Measurements from ENCODE around the gene FXR2. TPM values are rescaled to one million over a fixed set of nuclear protein-coding genes. Genes with fewer than 3 reads are reported as not detected.

The FXR2 gene
- total and polyA plus RNA-seq, 9 of the 15 experiments (the other 6 are each of a cell fraction or from before 2014, with no cell fraction given): 2.0 to 49.3 (median 24.5) TPM

DNA sequence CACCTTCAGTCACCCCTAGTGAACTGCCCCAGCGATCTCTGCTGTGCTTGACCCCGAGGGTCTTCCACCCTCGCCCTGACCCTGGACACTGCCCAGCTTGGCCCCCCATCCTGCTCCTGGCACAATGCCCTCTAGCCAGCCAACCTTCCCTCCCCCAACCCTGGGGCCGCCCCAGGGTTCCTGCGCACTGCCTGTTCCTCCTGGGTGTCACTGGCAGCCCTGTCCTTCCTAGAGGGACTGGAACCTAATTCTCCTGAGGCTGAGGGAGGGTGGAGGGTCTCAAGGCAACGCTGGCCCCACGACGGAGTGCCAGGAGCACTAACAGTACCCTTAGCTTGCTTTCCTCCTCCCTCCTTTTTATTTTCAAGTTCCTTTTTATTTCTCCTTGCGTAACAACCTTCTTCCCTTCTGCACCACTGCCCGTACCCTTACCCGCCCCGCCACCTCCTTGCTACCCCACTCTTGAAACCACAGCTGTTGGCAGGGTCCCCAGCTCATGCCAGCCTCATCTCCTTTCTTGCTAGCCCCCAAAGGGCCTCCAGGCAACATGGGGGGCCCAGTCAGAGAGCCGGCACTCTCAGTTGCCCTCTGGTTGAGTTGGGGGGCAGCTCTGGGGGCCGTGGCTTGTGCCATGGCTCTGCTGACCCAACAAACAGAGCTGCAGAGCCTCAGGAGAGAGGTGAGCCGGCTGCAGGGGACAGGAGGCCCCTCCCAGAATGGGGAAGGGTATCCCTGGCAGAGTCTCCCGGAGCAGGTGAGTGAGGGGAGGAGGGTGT, 56.0 kb downstream of the FXR2 start, which contains the start of gene TNFSF13:
Gene TNFSF13 (plus strand): TSS at position 207 of the 776 bp plus-strand sequence. CDS start 290 bp downstream, at position 497.
- POLR2A ChIA-PET: interaction anchor here (0.6 kb wide), 1 partner anchor 272 kb away, joined by 3 read pairs; no protein-coding TSS in a partner anchor
- H3K4me3 ChIP-seq: no peak within 1 kb of the TSS
- in situ Hi-C loops (cut with MboI): loop anchor here (10.0 to 25.0 kb wide), 2 partner anchors 204 to 521 kb away; partner anchors contain the start of genes KCTD11, SLC16A11, SLC16A13 and TMEM95

More for the DNA sequence above, 56.0 kb downstream of the FXR2 start, which contains the start of gene TNFSF13:
- TF ChIP-seq SNIP1 (IDR thresholded peaks at IDR 0.05; ENCODE audit: low read depth) (no peak), NR2C1 (IDR thresholded peaks at IDR 0.05) (no peak), NR2C1 (tag; IDR thresholded peaks at IDR 0.05) (no peak), CBFA2T3 (IDR thresholded peaks at IDR 0.05) (no peak), ZNF584 (CRISPR knock-in tag; IDR thresholded peaks at IDR 0.05; ENCODE audit: low read depth) (no peak), CREBBP (IDR thresholded peaks at IDR 0.05; ENCODE audit: low read depth, low read length) (no peak)
- TF ChIP-seq, protein P1, sequence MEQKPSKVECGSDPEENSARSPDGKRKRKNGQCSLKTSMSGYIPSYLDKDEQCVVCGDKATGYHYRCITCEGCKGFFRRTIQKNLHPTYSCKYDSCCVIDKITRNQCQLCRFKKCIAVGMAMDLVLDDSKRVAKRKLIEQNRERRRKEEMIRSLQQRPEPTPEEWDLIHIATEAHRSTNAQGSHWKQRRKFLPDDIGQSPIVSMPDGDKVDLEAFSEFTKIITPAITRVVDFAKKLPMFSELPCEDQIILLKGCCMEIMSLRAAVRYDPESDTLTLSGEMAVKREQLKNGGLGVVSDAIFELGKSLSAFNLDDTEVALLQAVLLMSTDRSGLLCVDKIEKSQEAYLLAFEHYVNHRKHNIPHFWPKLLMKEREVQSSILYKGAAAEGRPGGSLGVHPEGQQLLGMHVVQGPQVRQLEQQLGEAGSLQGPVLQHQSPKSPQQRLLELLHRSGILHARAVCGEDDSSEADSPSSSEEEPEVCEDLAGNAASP (IDR thresholded peaks at IDR 0.05): no peak
- 43% methylated on average over 5 of the region's 16 CpGs for WGBS (ENCODE audit: insufficient coverage, low coverage, missing lambda C conversion rate)
- Histone ChIP-seq H3K9ac (ENCODE audit: insufficient read depth in 1 of 2, low read depth in 2 of 2, low read length in 2 of 2) (peak within 1 kb of the TSS in 1 of 2 experiments; percentile 61; a peak in 2 of 4 replicates), H2AFZ (ENCODE audit: low read depth, low read length) (peak within 1 kb of the TSS; percentile 53; the same call in 1 of the 2 replicates), H3K9me3 (replicated peaks; ENCODE audit: control insufficient read depth, insufficient read depth, low read depth, low read length) (no peaks in the 10 kb centered on the region), H3K27me3 (ENCODE audit: control insufficient read depth in 2 of 2, insufficient read depth in 2 of 2, low read length in 2 of 2) (no peaks in the 10 kb centered on the region), H3K36me3 (ENCODE audit: control insufficient read depth, insufficient read depth, low read length) (peaks cover 8% of the 10 kb centered on the region; the same call in 1 of the 3 replicates), H3K4me1 (replicated peaks in 1 of 2; ENCODE audit: control insufficient read depth in 2 of 2, insufficient read depth in 2 of 2, low read length in 2 of 2) (peaks cover 12 to 55% of the 10 kb centered on the region in 2 experiments; a peak in 4 of 5 replicates), H3K79me2 (ENCODE audit: control insufficient read depth, insufficient read depth, low read length) (peaks cover 25% of the 10 kb centered on the region), H3K4me2 (ENCODE audit: insufficient read depth, low read length) (no peak within 1 kb of the TSS), H3K27ac (ENCODE audit: extremely low read depth, low read depth, low read length) (no peak within 1 kb of the TSS), H4K20me1 (replicated peaks; ENCODE audit: control insufficient read depth, insufficient read depth, low read length) (no peaks in the 10 kb centered on the region), H3K9me1 (ENCODE audit: control insufficient read depth, insufficient read depth, low read length) (no peaks in the 10 kb centered on the region)
- intact Hi-C loops (cut with micrococcal nuclease): no loop called here
- CTCF ChIA-PET (ENCODE audit: low intra/inter-chr PET ratio): interaction anchor here (1.9 kb wide), 1 partner anchor 203 kb away, joined by 9 read pairs; no protein-coding TSS in a partner anchor
- ATAC-seq: no peak
- BruUV-seq (replicated peaks): no TSS peak
- DNase-seq (ENCODE audit: extremely low read depth in 1 of 4, low spot score in 3 of 4): no peak
- no peak for FAIRE-seq

Data from K562 (cell line).